Activated T-cell treated with anti-CD3 and anti-CD28 coated beads for 48 hours (primary cell): Measurements from ENCODE around the gene RSU1.

Experiments used
- DNase-seq: peaks from one replicate; pipeline ENCODE4 v3.0.0-alpha.2; 2020; ENCODE audit warnings: low read depth

The RSU1 gene

DNA sequence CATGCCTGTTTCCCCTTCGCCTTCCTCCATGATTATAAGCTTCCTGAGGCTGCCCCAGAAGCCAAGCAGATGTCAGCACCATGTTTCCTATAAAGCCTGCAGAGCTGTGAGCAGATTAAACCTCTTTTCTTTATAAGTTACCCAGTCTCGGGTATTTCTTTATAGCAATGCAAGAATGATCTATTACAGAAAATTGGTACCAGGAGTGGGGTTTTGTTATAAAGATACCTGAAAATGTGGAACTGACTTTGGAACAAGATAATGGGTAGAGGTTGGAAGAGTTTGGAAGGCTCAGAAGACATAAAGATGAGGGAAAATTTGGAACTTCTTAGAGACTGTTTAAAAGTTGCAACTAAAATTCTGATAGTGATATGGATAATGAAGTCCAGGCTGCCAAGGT is 4.8 kb upstream of the RSU1 start:
- no peak for DNase-seq

DNA sequence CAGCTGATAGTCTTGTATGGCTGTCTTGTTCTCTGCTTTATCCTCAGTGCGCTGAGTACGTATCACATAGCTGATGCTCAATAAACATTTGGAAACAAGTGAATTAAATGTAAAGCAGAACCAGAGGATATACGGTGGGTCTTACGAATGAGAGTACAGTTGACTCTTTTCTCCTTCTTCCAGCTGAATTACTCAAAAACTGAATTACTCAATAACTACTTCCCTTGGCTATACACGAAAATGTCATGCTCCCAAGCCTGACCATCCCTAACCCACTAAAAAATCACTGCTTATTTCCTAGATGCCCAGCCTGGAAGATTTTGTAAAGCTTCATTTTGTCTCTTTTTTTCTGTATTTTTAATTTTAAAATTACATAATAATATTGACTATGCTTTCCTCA is 3.2 kb upstream of the RSU1 start:
- DNase-seq, result no peak

DNA sequence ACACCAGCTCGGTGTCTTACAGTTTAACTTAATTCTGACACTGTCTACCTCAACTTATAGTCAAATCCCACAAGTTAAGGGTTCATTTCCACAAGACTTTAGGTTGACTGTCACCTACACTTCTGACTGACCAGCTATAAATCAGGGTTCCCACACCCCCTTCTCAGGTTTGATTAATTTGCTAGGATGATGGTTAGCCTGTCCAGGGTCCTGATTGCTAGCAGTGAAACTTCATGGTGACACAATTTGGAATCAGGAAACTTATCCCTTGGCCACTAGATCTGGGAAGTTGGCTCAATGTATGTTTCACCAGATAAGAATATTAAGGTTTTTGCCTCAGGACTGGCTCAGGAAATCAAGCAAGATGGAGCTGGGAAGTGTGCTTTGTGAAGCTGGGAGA is 2.8 kb upstream of the RSU1 start:
- no peak for DNase-seq

DNA sequence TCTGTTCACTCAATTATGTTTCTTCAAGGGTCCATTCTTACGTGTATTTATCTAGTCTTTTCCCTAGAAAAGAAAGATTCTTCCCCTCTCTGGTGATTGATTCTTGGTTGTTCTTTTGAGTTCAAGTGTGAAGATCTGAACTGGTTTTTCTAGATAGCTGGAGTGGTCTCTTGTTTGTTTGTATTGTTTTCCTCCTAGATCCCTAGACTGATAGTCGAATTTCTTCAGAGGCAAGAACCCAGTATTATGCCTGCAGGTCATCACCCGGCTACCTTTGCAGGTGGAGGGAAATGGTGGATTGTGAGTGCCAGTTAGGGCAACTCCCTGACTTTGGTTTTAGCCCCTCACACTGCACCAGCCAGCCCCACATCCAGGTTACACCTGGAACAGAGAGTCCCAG is 2.2 kb upstream of the RSU1 start:
- no peak for DNase-seq

DNA sequence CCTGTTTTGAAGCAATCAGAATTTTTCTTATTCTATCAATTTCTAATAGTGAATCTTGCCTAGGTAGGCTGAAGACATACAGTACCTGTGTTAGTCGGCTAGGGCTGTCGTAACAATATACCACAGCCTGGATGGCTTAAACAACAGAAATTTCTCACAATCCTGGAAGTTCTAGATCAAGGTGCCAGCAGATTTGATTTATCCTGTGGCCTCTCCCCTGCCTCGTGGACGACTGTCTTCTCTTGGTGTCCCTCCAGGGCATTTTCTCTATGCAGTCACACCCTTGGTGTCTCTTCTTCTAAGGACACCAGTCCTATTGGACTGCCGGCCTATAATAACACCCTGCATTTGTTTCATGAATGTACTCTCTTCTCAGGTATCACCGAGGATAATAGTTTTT is 1.8 kb upstream of the RSU1 start:
- no peak for DNase-seq

DNA sequence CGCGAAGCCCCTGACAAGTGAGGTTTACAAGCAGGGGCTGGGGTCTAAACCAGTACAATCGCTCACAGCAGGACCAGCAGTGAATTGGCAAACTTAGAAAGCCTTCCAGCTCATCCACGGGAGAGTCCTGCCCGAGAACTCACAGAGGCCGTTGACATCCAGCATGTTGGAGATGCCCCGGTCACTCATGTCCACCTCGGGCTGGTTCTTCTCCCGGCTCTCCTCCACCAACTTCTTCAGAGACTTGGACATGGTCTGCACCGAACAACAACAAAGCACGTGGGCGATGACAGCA is 447 bp downstream of the RSU1 start:
- DNase-seq, result no peak

DNA sequence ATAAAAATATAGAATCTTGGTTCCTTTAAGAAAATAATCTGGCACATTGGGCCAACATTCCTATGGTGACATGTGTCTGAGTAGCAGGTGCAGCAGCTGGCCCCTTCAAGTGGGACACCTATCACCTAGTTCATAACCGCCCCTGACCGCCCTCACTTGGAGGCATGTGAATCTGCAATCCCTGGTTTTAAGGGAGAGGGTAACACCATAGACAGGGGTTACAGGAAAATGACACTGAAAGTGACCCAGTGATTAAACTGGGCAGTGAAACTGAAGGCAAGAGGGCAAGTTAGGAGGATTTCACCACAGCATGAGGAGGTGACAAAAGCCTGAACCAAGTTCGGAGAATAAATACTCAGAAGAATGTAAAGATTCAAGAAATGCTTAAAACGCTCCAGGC is 1.1 kb downstream of the RSU1 start:
- no peak for DNase-seq

DNA sequence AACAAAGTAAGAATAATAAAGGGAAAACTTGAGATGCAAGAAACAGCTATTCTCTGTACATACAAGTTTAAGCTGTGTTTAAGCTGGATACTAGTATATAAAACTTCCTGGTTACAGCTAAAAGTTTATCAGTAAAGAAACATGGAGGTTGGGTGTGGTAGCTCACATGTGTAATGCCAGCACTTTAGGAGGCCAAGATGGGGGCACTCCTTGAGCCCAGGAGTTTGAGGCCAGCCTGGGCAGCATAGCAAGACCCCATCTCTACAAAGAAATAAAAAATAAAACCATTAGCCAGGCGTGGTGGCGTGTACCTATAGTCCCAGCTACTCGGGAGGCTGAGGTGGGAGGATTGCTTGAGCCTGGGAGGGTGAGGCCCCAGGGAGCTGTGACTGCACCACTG is 3.2 kb downstream of the RSU1 start:
- DNase-seq, result no peak

DNA sequence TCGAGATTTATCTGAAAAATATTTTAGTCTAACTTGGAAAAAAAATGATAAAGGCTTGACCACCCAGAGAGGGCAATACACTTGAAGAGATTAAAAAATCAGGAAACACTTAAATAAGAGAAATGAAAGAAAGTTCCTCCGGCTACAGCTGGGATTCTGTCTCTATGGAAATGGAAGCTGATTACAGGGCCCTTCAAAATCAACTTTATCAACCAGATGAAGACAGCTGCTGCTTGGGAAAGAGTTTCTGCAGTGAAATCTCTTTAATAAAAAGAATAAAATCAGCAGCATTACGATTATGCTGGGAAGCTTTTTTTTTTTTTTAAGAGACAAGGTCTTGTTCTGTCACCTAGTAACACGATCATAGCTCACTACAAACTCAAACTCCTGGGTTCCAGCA is 4.5 kb downstream of the RSU1 start:
- no peak for DNase-seq

DNA sequence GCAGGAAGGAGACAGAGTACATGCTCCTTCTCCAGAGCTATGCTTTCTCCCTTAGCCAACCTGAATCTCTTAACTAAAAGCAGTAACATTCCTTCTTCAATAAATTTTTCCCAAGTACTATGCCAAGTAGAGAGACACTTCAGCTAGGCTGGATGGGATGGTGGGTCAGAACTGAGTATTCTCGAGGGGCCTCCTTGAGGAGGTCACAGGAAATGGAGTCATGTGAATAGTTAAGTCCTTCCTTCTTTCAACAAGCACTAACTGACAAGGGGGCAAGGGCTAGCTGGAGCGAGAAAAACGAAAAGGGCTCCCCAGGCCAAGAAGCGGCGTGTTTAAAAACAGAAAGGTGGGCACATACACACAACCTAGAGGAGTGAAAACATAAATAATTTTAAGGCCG is 5.5 kb downstream of the RSU1 start:
- no peak for DNase-seq

DNA sequence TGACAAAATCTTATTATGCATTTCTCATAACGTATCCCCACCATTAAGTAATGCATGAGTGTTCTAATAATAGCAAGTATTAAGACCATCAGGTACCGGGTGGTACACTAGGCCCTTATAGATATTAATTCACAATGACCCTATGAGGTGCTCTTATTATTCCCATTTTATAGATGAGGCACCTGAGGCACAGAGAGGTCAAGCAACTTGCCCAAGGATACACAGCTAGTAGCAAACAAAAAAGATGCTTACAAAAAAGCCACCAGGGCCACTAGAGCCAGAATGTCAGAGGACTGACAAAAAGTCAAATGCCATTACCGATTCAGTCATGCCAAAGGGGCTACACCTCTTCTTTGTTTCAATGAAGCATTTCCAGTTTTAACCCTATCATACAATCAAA is 5.9 kb downstream of the RSU1 start:
- DNase-seq, result no peak

DNA sequence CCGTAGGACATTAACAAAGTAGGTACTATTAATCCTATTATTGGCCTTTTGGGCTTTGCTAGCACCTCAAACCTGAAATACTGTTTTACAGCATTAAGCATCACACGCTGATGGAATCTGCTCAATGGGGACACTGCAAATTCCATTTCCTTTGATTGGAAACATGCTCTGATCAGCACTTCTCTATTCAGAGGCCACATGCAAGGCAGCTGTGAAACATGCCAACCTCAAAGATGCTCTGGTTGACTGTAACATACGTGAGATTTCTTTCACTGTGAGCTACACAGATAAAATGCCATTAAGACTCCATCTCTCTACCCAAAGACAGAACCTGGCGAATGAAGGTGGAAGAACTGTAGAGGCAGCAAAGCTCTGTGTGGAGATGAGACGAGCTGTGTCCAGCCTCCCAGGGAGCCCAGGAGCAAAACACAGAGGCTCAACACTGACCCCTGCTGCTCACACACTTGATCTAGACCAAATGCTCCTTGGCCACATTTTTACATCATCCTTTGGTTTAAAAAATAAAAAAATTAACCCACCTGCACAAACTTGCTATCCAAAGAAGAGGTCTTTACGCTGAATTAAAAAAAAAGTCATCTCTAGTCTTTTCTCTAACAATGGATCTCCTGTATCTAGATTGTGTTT is 8.0 kb downstream of the RSU1 start:
- DNase-seq, result peak; percentile 32

DNA sequence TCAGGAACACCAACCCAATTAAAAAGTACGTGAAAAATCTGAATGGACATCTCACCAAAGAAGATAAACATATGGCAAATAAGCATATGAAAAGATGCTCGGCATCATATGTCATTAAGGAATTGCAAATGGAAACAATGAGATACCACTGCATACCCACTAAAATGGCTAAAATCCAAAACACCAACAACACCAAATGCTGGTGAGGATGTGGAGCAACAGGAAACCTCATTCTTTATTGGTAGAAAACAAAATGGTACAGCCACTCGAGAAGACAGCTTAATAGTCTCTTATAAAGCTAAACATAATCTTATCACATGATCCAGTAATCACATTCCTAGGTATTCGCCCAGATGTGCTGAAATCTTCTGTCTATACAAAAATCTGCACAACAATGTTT is 13.1 kb downstream of the RSU1 start:
- DNase-seq, result no peak

DNA sequence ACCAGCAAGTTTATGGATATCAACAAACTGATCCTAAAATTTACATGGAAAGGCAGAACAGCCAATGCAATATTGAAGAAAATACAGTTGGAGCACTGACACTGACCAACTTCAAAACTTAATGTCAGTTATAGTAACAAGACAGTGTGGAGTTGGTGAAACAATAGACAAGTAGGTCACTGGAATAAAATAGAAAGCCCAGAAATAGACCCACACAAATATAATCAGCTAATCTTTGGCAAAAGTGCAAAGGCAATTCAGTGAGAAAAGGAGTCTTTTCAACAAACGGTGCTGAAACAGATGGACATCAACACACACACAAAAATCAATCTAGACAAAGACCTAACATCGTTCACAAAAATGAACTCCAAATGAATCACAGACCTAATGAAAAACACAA is 13.8 kb downstream of the RSU1 start:
- no peak for DNase-seq

DNA sequence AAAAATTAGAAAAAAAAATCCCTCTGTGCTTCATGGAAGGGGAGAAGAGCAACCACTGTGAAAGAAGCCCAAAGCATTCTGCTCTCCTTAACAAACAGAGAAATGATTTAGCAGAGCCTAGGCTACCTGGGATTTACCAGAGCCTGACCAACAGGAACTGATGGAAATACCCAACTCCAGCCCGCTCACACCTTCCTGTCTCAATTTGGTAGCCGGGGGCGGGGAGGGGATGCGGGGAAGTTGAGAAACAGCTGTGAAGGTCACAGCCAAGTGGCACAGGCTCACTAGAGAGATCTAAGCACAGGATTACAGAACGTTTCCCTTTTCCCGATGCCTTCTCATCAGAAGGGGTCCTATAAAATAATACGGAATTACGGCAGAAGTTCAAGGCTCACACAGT is 17.6 kb downstream of the RSU1 start:
- no peak for DNase-seq

DNA sequence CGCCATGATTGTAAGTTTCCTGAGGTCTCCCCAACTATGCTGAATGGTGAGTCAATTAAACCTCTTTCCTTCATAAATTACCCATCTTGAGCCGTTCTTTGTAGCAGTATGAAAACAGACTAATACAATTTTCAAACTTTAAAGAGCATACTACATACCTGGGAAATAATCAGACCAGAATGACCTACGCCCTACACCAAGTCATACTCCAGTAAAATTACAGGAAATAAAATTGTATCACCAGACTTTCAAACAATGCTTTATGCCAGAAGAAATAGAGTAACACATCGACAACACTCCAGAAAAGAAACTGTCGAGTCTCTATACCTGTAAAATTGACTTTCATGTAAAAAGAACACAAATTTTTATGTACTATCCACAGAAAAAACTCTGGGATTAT is 18.7 kb downstream of the RSU1 start:
- DNase-seq, result no peak

DNA sequence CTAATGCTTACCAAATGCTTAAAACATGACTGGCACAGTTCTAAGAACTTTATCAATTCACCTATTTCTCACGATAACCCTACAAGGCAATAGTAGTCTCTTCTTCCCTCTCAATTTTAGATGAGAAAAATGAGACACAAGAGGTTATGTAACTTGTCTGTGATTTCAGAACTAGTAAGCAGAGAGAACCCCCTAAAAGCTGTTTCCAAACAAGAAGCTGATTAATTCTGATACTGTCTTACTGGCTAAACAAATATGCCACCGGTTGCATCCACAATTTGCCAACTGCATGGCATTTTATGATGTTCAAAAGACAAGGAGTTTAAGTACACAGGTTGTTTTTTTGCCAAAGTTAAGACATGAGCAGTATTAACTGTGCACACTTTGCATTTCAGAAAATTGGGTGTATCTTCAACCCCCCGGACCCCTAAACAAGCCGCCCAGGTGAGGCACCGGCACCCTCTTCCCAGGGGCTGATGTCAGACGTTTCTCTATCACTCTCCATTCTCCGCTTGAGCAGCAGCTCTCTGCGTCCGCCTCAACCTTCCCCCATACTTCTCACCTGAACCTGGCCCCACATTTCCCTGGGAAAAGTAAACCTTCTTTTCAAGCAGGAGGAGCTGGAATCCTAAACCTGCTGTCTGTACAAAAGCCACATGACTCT is 21.7 kb downstream of the RSU1 start:
- no peak for DNase-seq

DNA sequence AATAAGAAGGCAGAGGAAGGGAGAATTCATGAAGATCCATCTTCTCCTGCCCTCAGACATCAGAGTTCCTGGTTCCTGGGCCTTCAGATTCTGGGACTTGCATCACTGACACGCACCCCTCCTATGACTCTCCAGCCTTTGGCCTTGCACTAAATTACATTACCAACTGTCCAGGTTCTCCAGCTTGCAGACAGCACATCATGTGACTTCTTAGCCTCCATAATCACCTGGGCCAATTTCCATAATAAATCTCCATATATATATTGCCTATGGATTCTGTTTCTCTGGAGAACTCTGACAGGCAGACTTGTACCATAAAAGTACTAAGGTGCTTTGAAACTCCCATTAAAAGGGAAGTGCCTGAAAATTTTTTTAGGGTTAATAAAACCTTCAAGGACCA is 23.2 kb downstream of the RSU1 start:
- no peak for DNase-seq

DNA sequence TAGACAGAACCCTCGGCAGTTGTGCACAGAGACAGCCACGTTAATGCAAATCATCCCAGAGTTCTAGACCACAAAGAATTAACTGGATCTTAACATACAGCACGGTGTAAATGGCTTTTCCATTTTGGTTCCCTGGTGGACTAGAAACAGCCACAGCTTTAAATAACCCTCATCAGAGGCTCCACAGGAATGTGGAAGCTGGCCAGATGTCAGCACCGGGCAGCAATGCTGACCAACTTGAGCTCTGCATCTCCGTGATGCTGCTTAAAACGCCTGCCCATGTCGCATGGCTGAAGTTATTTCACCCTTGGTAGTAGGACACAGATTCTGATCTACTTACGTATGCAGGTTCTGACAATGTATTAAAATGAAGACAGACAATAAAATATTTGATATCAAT is 24.5 kb downstream of the RSU1 start:
- no peak for DNase-seq

DNA sequence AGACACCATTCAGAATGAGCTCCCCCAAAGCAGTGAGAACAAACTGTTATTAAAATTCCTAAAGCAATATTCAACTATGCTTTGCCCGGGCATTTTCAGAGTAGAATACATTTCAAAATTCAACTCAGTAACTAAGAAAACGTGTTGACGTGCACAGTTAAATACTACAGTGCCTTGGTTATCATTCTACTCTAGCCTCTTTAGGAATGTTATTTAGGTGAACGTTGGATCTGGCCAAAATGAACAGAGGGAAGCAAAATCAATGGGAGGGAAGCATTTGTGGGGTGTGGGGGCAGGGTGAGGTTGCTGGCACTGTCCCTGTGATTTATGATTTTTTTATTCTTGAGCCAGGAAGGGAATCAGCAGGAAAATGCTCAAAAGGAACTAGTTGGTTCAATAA is 27.5 kb downstream of the RSU1 start:
- DNase-seq, result no peak

DNA sequence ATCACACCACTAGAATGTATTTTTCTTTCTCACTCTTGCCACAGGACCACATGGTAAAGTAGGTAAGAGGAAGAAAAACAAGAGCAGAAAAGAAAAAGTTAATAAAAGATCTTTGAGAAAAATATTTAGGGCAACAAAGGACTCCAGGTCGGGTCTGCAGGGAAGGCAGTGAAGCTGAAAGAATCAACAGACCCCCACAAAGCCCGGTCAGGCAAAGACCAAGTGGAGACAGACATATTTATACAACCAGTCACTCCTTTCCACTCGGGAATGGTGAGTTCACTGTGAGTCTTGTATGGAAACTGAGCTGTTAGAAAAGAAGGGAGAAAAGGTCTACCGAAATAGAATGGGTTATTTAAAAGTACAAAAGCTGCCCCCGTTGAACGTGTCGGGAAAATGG is 28.0 kb downstream of the RSU1 start:
- DNase-seq, result no peak

DNA sequence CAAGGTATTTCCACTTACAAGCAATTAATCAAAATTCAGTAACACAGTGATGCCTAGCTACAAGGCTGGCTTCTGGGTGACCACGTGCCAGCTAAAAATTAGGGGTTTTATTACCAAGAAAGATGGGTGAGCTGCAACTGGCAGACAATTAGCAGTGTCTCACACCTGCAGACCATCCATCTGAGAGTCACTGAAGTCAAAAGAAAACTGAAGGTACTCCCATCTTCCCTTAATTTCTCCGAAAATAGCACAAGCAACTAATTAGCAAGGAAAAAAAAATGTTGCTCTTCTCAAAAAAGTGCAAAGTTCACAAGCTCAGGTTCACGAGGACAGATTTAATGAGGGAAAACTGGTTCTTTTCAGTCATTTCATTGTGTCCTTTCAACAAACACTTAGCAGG is 28.4 kb downstream of the RSU1 start:
- no peak for DNase-seq

DNA sequence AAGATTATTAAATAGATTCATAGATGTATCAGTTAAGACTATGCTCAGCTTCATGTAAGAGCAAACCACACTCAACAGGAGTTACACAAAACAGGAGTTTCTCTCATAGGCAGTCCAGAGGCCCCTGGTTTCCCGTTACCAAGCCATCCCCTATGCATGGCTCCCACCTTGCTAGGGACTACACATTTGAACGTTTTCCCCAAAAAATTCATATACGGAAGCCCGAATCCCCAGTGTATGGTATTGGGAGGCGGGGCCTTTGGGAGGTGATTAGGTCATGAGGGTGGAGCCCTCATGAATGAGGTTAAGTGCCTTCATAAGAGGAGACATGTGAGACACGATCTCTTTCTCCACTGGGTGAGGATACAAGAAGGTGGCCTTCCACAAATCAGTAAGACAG is 29.1 kb downstream of the RSU1 start:
- DNase-seq, result no peak

DNA sequence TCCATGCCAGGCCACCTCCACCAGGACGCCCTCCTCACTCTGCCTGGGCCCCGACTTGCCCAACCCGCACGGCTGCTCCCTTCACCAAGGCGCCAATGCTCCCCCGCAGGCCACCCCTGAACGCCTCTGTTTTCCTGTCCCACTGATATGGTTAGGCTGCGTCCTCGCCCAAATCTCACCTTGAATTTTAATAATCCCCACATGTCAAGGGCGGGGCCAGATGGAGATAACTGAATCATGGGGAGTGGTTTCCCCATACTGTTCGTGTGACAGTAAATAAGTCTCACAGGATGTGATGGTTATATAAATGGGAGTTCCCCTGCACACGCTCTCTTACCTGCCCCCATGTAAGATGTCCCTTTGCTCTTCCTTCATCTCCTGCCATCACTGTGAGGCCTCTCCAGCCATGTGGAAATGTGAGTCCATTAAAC is 29.8 kb downstream of the RSU1 start:
- peak; percentile 42 for DNase-seq
